A673 (cell line): Measurements from ENCODE around the gene FOXB2. TPM values are rescaled to one million over a fixed set of nuclear protein-coding genes. Genes with fewer than 3 reads are reported as not detected.
"Not testable (repeated sequence)": the region's sequence is repeated elsewhere in the genome, so short reads cannot be mapped to it uniquely, and the experiment has no call there.

Experiments used
- BruUV-seq: library from RNA; stranded (reverse); fragments of 400-500 nt; replicated peaks from 2 replicates; lab custom pipeline; 2021; lab: Mats Ljungman, UMichigan
- CTCF ChIA-PET: fragments of 300-600 bp; sonication (Branson Sonifier 250); formaldehyde crosslinking; loops from one replicate; lab custom pipeline; 2022; ENCODE audit warnings: antibody characterized with exemption; lab: Charles Lee
- POLR2A ChIA-PET: fragments of 300-600 bp; sonication (Branson Sonifier 250); formaldehyde crosslinking; loops from one replicate; lab custom pipeline; 2022; ENCODE audit warnings: antibody characterized with exemption; ENCODE audit not compliant: low non-redundant PET; lab: Charles Lee
- DNase-seq: peaks from one replicate; pipeline ENCODE4 v3.0.0-alpha.2; 2015; ENCODE audit warnings: low spot score
- H3K27ac ChIP-seq: fragments of 200-600 bp; sonication (generic); 2 replicates; pipeline ENCODE4 v1.5.1; 2016; ENCODE audit warnings: mixed run types, low read depth, mild to moderate bottlenecking, mixed read lengths, antibody characterized with exemption, low read length; ENCODE audit not compliant: poor library complexity, severe bottlenecking
- H3K27me3 ChIP-seq: fragments of 200-600 bp; sonication (generic); replicated peaks from 2 replicates; pipeline ENCODE4 v1.6.1; 2017; ENCODE audit warnings: mixed run types, low read depth, mild to moderate bottlenecking, mixed read lengths, antibody characterized with exemption, low read length; ENCODE audit not compliant: insufficient read depth, poor library complexity
- H3K36me3 ChIP-seq: fragments of 200-600 bp; sonication (generic); 2 replicates; pipeline ENCODE4 v1.6.1; 2016; ENCODE audit warnings: mixed run types, mild to moderate bottlenecking, mixed read lengths, antibody characterized with exemption, low read length; ENCODE audit not compliant: insufficient read depth, poor library complexity, severe bottlenecking
- H3K4me1 ChIP-seq: fragments of 200-600 bp; sonication (generic); 2 replicates; pipeline ENCODE4 v1.6.1; 2017; ENCODE audit warnings: mixed run types, mild to moderate bottlenecking, mixed read lengths, antibody characterized with exemption, low read length; ENCODE audit not compliant: insufficient read depth, poor library complexity, severe bottlenecking
- H3K4me3 ChIP-seq: fragments of 200-600 bp; sonication (generic); 2 replicates; pipeline ENCODE4 v1.5.1; 2016; ENCODE audit warnings: low read depth, mixed run types, mild to moderate bottlenecking, mixed read lengths, low read length; ENCODE audit not compliant: poor library complexity, severe bottlenecking
- H3K9me3 ChIP-seq: fragments of 200-600 bp; sonication (generic); 2 replicates; pipeline ENCODE4 v1.6.1; 2016; ENCODE audit warnings: mixed run types, low read depth, mild to moderate bottlenecking, mixed read lengths, antibody characterized with exemption, low read length; ENCODE audit not compliant: poor library complexity, severe bottlenecking
- EZH2 ChIP-seq: fragments of 200-600 bp; sonication (generic); IDR thresholded peaks from 2 replicates; pipeline ENCODE4 v1.6.1; 2017; ENCODE audit warnings: borderline replicate concordance, low read depth, mild to moderate bottlenecking, mixed read lengths, antibody characterized with exemption, low read length; ENCODE audit not compliant: poor library complexity, severe bottlenecking
- intact Hi-C: fragments of 100-400 bp; cut with micrococcal nuclease; formaldehyde crosslinking; loops from one replicate; pipeline ENCODE4 v1.10.0; 2022; ENCODE audit not compliant: unreplicated experiment
- total RNA-seq: library from RNA; stranded (reverse); gene quantifications from 2 replicates; pipeline ENCODE4 v1.2.3, GENCODE V29; 2021
- TF ChIP-seq, protein P1 (sequence below): fragments of 300-800, 200-600 bp; sonication (generic); conservative IDR thresholded peaks from 2 replicates; pipeline ENCODE4 v1.5.1; 2017; ENCODE audit warnings: low read depth, mild to moderate bottlenecking, antibody characterized with exemption, low read length, moderate library complexity, mixed read lengths

Gene FOXB2
- total RNA-seq, 1 experiment from 2014 or later = not detected

- POLR2A ChIA-PET = no interaction called here
- no TSS peak for BruUV-seq
- peaks cover 63% of the 10 kb centered on the region for H3K27me3 ChIP-seq
- DNase-seq = no peak
- no peaks in the 10 kb centered on the region for H3K9me3 ChIP-seq
- H3K36me3 ChIP-seq = no peaks in the 10 kb centered on the region
- H3K4me1 ChIP-seq = no peaks in the 10 kb centered on the region
- CTCF ChIA-PET = no interaction called here
- TF ChIP-seq EZH2 = no peak
- TF ChIP-seq, protein P1, sequence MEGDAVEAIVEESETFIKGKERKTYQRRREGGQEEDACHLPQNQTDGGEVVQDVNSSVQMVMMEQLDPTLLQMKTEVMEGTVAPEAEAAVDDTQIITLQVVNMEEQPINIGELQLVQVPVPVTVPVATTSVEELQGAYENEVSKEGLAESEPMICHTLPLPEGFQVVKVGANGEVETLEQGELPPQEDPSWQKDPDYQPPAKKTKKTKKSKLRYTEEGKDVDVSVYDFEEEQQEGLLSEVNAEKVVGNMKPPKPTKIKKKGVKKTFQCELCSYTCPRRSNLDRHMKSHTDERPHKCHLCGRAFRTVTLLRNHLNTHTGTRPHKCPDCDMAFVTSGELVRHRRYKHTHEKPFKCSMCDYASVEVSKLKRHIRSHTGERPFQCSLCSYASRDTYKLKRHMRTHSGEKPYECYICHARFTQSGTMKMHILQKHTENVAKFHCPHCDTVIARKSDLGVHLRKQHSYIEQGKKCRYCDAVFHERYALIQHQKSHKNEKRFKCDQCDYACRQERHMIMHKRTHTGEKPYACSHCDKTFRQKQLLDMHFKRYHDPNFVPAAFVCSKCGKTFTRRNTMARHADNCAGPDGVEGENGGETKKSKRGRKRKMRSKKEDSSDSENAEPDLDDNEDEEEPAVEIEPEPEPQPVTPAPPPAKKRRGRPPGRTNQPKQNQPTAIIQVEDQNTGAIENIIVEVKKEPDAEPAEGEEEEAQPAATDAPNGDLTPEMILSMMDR = no peak
- no peak overlapping the region for H3K4me3 ChIP-seq
- intact Hi-C loops = no loop called here
- no peak overlapping the region for H3K27ac ChIP-seq
Observed at GRCh38 chr9:77030045-77030444, 10.6 kb downstream of the FOXB2 start.

- POLR2A ChIA-PET = no interaction called here
- intact Hi-C loops = no loop called here
- Histone ChIP-seq H3K4me3 (no peak overlapping the region), H3K27ac (no peak overlapping the region), H3K9me3 (no peaks in the 10 kb centered on the region), H3K4me1 (no peaks in the 10 kb centered on the region), H3K27me3 (peaks cover 31% of the 10 kb centered on the region), H3K36me3 (no peaks in the 10 kb centered on the region)
- no peak for TF ChIP-seq EZH2
- TF ChIP-seq, protein P1 = no peak
- no TSS peak for BruUV-seq
- no peak for DNase-seq
- CTCF ChIA-PET = interaction anchor here (0.5 kb wide), 1 partner anchor 34 kb away, joined by 5 read pairs; no protein-coding TSS in a partner anchor
Observed at GRCh38 chr9:77038281-77039036, 19.0 kb downstream of the FOXB2 start.

GRCh38 chr9:77040340-77040739 is 20.9 kb downstream of the FOXB2 start:
- POLR2A ChIA-PET = no interaction called here
- TF ChIP-seq EZH2 = no peak
- TF ChIP-seq, protein P1 = no peak
- no peak overlapping the region for H3K4me3 ChIP-seq
- H3K4me1 ChIP-seq = no peaks in the 10 kb centered on the region
- intact Hi-C loops = no loop called here
- BruUV-seq = no TSS peak
- H3K27ac ChIP-seq = no peak overlapping the region
- no peak for DNase-seq
- peaks cover 27% of the 10 kb centered on the region for H3K27me3 ChIP-seq
- H3K36me3 ChIP-seq = no peaks in the 10 kb centered on the region
- H3K9me3 ChIP-seq = no peaks in the 10 kb centered on the region
- CTCF ChIA-PET = no interaction called here

DNA sequence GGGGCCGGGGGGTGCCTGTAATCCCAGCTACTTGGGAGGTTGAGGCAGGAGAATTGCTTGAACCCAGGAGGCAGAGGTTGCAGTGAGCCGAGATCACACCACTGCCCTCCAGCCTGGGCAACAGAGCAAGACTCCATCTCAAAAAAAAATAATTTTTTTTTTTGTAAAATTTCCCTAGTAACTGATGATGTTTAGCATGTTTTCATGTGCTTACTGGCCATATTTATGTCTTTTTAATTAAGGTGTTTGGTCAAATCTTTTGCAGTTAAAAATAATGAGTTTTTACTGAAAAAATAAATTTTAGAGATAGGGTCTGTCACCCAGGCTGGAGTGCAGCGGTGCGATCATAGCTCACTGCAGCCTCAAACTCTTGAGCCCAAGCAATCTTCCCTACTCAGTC is 24.3 kb downstream of the FOXB2 start:
- intact Hi-C loops, BruUV-seq: not testable (repeated sequence)
- POLR2A ChIA-PET = interaction anchor here (0.7 kb wide), 1 partner anchor 12 kb away, joined by 5 read pairs; no protein-coding TSS in a partner anchor

GRCh38 chr9:77060681-77061080 is 41.2 kb downstream of the FOXB2 start:
- DNase-seq, H3K27ac ChIP-seq, H3K36me3 ChIP-seq, intact Hi-C loops, BruUV-seq, H3K9me3 ChIP-seq, POLR2A ChIA-PET, H3K4me1 ChIP-seq, CTCF ChIA-PET, H3K4me3 ChIP-seq: not testable (repeated sequence)
- peaks cover 39% of the 10 kb centered on the region for H3K27me3 ChIP-seq

More for the DNA sequence above, 24.3 kb downstream of the FOXB2 start:
- H3K27me3 ChIP-seq = peaks cover 45% of the 10 kb centered on the region
- H3K4me3 ChIP-seq, H3K27ac ChIP-seq, H3K4me1 ChIP-seq, DNase-seq, H3K9me3 ChIP-seq, CTCF ChIA-PET, H3K36me3 ChIP-seq: not testable (repeated sequence)
